Brain microvascular endothelial cell (primary cell): ENCODE results near the gene C3orf52.
A peak's percentile ranks its signal among the peaks of the same experiment; 100 is the strongest.

Experiments used
- DNase-seq: peaks from one replicate; pipeline ENCODE4 v3.0.0-alpha.2; 2020
- H3K27ac ChIP-seq: fragments of 250-450 bp; sonication (Bioruptor Pico); 2 replicates; pipeline ENCODE4 v1.5.1; 2020; ENCODE audit warnings: mild to moderate bottlenecking, moderate library complexity
- H3K27me3 ChIP-seq: fragments of 250-450 bp; sonication (Bioruptor Pico); replicated peaks from 2 replicates; pipeline ENCODE4 v1.5.1; 2020; ENCODE audit warnings: mild to moderate bottlenecking
- H3K36me3 ChIP-seq: fragments of 250-450 bp; sonication (Bioruptor Pico); replicated peaks from 2 replicates; pipeline ENCODE4 v1.5.1; 2020; ENCODE audit warnings: mild to moderate bottlenecking
- H3K4me3 ChIP-seq: 2 replicates; pipeline ENCODE4 v1.5.1; 2011; ENCODE audit warnings: low read depth, mild to moderate bottlenecking, control low read depth, low read length, moderate library complexity
- CTCF ChIP-seq: IDR thresholded peaks from 2 replicates; pipeline ENCODE4 v1.5.1; 2011; ENCODE audit warnings: low read depth, mild to moderate bottlenecking, moderate library complexity, low read length, control low read depth, inconsistent platforms; ENCODE audit errors: missing control alignments
- in situ Hi-C: cut with HindIII; loops from 2 replicates; pipeline ENCODE4 v1.10.0; 2017; ENCODE audit warnings: low sequenced_read_pairs, low pct_ligation_motif_present

C3orf52 gene

GRCh38 chr3:112096176-112096575, 10.0 kb downstream of the C3orf52 start:
- Histone ChIP-seq H3K27ac (no peak overlapping the region), H3K4me3 (no peak overlapping the region), H3K36me3 (peaks cover 2% of the 10 kb centered on the region), H3K27me3 (no peaks in the 10 kb centered on the region)
- DNase-seq = no peak
- in situ Hi-C loops = no loop called here
- TF ChIP-seq CTCF = no peak

GRCh38 chr3:112097378-112097777, 11.2 kb downstream of the C3orf52 start:
- H3K27ac ChIP-seq = peak overlapping the region; percentile 74
- DNase-seq = peak; percentile 100
- no peak overlapping the region for H3K4me3 ChIP-seq
- H3K36me3 ChIP-seq = peaks cover 2% of the 10 kb centered on the region
- in situ Hi-C loops = no loop called here
- H3K27me3 ChIP-seq = no peaks in the 10 kb centered on the region
- TF ChIP-seq CTCF = no peak

- in situ Hi-C loops = no loop called here
- DNase-seq = peak; percentile 85
- H3K27ac ChIP-seq = peak overlapping the region; percentile 35
- peaks cover 3% of the 10 kb centered on the region for H3K36me3 ChIP-seq
- H3K27me3 ChIP-seq = no peaks in the 10 kb centered on the region
- no peak overlapping the region for H3K4me3 ChIP-seq
- no peak for TF ChIP-seq CTCF
Measured at GRCh38 chr3:112101916-112102315, 15.7 kb downstream of the C3orf52 start.

GRCh38 chr3:112104774-112105173, 18.6 kb downstream of the C3orf52 start:
- Histone ChIP-seq H3K36me3 (peaks cover 3% of the 10 kb centered on the region), H3K27me3 (no peaks in the 10 kb centered on the region), H3K27ac (no peak overlapping the region), H3K4me3 (no peak overlapping the region)
- in situ Hi-C loops = no loop called here
- no peak for DNase-seq
- no peak for TF ChIP-seq CTCF

- TF ChIP-seq CTCF = no peak
- no peak for DNase-seq
- Histone ChIP-seq H3K36me3 (peaks cover 14% of the 10 kb centered on the region), H3K27me3 (no peaks in the 10 kb centered on the region), H3K27ac (no peak overlapping the region), H3K4me3 (no peak overlapping the region)
- in situ Hi-C loops = no loop called here
Measured at GRCh38 chr3:112109322-112109721, 23.1 kb downstream of the C3orf52 start.

- Histone ChIP-seq H3K27me3 (no peaks in the 10 kb centered on the region), H3K36me3 (peaks cover 14% of the 10 kb centered on the region), H3K27ac (no peak overlapping the region), H3K4me3 (no peak overlapping the region)
- in situ Hi-C loops = no loop called here
- peak; percentile 85 for TF ChIP-seq CTCF
- DNase-seq = peak; percentile 65
Measured at GRCh38 chr3:112111785-112112402, 25.7 kb downstream of the C3orf52 start.
